GM18858 (cell line): Measurements from ENCODE around the gene BLOC1S5.
A peak's percentile ranks its signal among the peaks of the same experiment; 100 is the strongest.
"Not testable (repeated sequence)": the region's sequence is repeated elsewhere in the genome, so short reads cannot be mapped to it uniquely, and the experiment has no call there.

Experiments
- ATAC-seq: cut with Tn5 transposase; IDR thresholded peaks from one replicate; pipeline ENCODE4 v1.9.1; 2021; ENCODE audit not compliant: unreplicated experiment

Gene BLOC1S5

GRCh38 chr6:7998103-7998725 lies 66.0 kb downstream of the BLOC1S5 start:
- ATAC-seq = no peak

- no peak for ATAC-seq
Measured at GRCh38 chr6:7997286-7997685, 66.9 kb downstream of the BLOC1S5 start.

GRCh38 chr6:7996538-7997111 lies 67.6 kb downstream of the BLOC1S5 start:
- ATAC-seq = no peak

- ATAC-seq = no peak
Measured at GRCh38 chr6:7993952-7994351, 70.2 kb downstream of the BLOC1S5 start.

GRCh38 chr6:7993399-7993798 lies 70.8 kb downstream of the BLOC1S5 start:
- no peak for ATAC-seq

- ATAC-seq = no peak
Measured at GRCh38 chr6:7992002-7992815, 72.0 kb downstream of the BLOC1S5 start.

- no peak for ATAC-seq
Measured at GRCh38 chr6:7991536-7991935, 72.7 kb downstream of the BLOC1S5 start.

- no peak for ATAC-seq
Measured at GRCh38 chr6:7986219-7986618, 78.0 kb downstream of the BLOC1S5 start.

GRCh38 chr6:7983967-7984366 lies 80.2 kb downstream of the BLOC1S5 start:
- ATAC-seq = not testable (repeated sequence)

- ATAC-seq = no peak
Measured at GRCh38 chr6:7979831-7980230, 84.4 kb downstream of the BLOC1S5 start.

- ATAC-seq = peak; percentile 74
Measured at GRCh38 chr6:7978736-7979135, 85.5 kb downstream of the BLOC1S5 start.

GRCh38 chr6:7976485-7977056 lies 87.6 kb downstream of the BLOC1S5 start:
- ATAC-seq = no peak

GRCh38 chr6:7975764-7976146 lies 88.4 kb downstream of the BLOC1S5 start:
- ATAC-seq = no peak

GRCh38 chr6:7974938-7975763 lies 89.0 kb downstream of the BLOC1S5 start:
- ATAC-seq = no peak

- ATAC-seq = no peak
Measured at GRCh38 chr6:7974565-7974937, 89.6 kb downstream of the BLOC1S5 start.

- no peak for ATAC-seq
Measured at GRCh38 chr6:7973584-7973983, 90.6 kb downstream of the BLOC1S5 start.

- no peak for ATAC-seq
Measured at GRCh38 chr6:7971499-7971898, 92.7 kb downstream of the BLOC1S5 start.

- no peak for ATAC-seq
Measured at GRCh38 chr6:7970616-7971015, 93.6 kb downstream of the BLOC1S5 start.
